Activated CD4-positive, alpha-beta T cell treated with anti-CD3 and anti-CD28 coated beads, Interleukin-2, amount 50 U/mL, for 1 hour (primary cell): ENCODE measurements around the gene VASN.
"Not testable (repeated sequence)": the region's sequence is repeated elsewhere in the genome, so short reads cannot be mapped to it uniquely, and the experiment has no call there.

Experiments
- DNase-seq: peaks from one replicate; pipeline ENCODE4 v3.0.0-alpha.2; 2020

VASN gene

GRCh38 chr16:4337540-4338088, 34.0 kb upstream of the VASN start:
- no peak for DNase-seq

GRCh38 chr16:4338125-4338582, 33.5 kb upstream of the VASN start:
- DNase-seq = no peak

- no peak for DNase-seq
Observed at GRCh38 chr16:4338712-4339299, 32.8 kb upstream of the VASN start.

- no peak for DNase-seq
Observed at GRCh38 chr16:4339455-4339854, 32.2 kb upstream of the VASN start.

GRCh38 chr16:4339909-4340308, 31.7 kb upstream of the VASN start:
- DNase-seq = no peak

- DNase-seq = no peak
Observed at GRCh38 chr16:4340443-4340842, 31.2 kb upstream of the VASN start.

GRCh38 chr16:4341250-4341649, 30.4 kb upstream of the VASN start:
- no peak for DNase-seq

GRCh38 chr16:4342866-4343744, 28.5 kb upstream of the VASN start:
- no peak for DNase-seq

- not testable (repeated sequence) for DNase-seq
Observed at GRCh38 chr16:4344300-4344982, 27.2 kb upstream of the VASN start.

GRCh38 chr16:4344983-4345835, 26.4 kb upstream of the VASN start:
- DNase-seq = no peak

- DNase-seq = no peak
Observed at GRCh38 chr16:4345836-4346781, 25.5 kb upstream of the VASN start.

- DNase-seq = no peak
Observed at GRCh38 chr16:4347010-4347409, 24.6 kb upstream of the VASN start.

GRCh38 chr16:4347765-4348509, 23.7 kb upstream of the VASN start:
- no peak for DNase-seq

GRCh38 chr16:4349332-4349731, 22.3 kb upstream of the VASN start:
- no peak for DNase-seq

GRCh38 chr16:4350365-4350786, 21.3 kb upstream of the VASN start:
- DNase-seq = no peak

GRCh38 chr16:4350787-4351659, 20.6 kb upstream of the VASN start, which contains the start of gene PAM16:
Gene PAM16 (minus strand): TSS chr16:4351321. CDS start chr16:4351234, 87 bp downstream.
- peak; percentile 97 for DNase-seq

GRCh38 chr16:4351880-4352279, 19.8 kb upstream of the VASN start:
- DNase-seq = no peak

GRCh38 chr16:4352843-4353242, 18.8 kb upstream of the VASN start:
- no peak for DNase-seq

GRCh38 chr16:4353675-4354074, 18.0 kb upstream of the VASN start:
- DNase-seq = no peak
